ENCODE measurements around the gene CPVL. TPM values are rescaled to one million over a fixed set of nuclear protein-coding genes. Genes with fewer than 3 reads are reported as not detected.

CPVL gene
- total and polyA plus RNA-seq, 2 of the 8 experiments (the other 6 are each of a cell fraction or from before 2014, with no cell fraction given) = 40.0 to 55.0 TPM

DNA sequence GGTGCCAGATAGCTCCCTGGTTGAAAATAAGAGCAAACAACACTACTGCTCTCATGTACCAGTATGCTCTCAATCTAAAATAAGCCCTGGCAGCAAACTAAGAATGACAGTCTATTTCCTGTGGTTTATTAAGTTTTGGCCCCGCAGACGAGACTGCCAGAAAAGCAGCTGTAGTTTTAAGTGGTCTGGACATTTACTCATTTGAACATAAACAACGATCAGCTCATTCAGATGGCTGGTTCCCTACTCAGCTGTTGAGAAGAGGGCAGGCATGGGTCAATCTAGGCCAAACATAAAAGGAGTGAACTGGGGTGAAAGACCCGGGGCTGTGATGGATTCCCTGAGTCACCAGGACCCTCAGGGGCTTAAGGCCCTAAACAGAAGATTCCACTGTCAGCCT lies 192.7 kb downstream of the CPVL start:
- WGBS, 2 experiments (ENCODE audit: extremely low coverage in 1 of 2, insufficient coverage in 1 of 2, insufficient read length in 1 of 2, insufficient replicate concordance in 2 of 2, low coverage in 1 of 2, low lambda C conversion rate in 2 of 2, missing lambda C conversion rate in 1 of 2) = 90% methylated on average over 4 of the region's 4 CpGs; no CpG with 5 or more reads in 1 of the 2 experiments
- no peak for DNase-seq (ENCODE audit: low read depth in 1 of 2, low spot score in 2 of 2)
- no peaks in the 10 kb centered on the region for H3K36me3 ChIP-seq (ENCODE audit: control insufficient read depth in 2 of 4, insufficient read depth in 4 of 4, low read length in 3 of 4)
- no peak overlapping the region for H3K18ac ChIP-seq (ENCODE audit: extremely low read depth, low read length)
- H3K4me3 ChIP-seq (ENCODE audit: extremely low read depth in 1 of 4, insufficient read depth in 2 of 4, low read depth in 3 of 4, low read length in 4 of 4) = no peak overlapping the region
- no peak overlapping the region for H2BK5ac ChIP-seq (ENCODE audit: low read depth, low read length)
- no peak for FAIRE-seq
- no peak overlapping the region for H2BK20ac ChIP-seq (ENCODE audit: low read length)
- no peak overlapping the region for H3K23ac ChIP-seq (ENCODE audit: insufficient read length)
- H3K79me2 ChIP-seq (ENCODE audit: control insufficient read depth in 1 of 2, insufficient read depth in 2 of 2, low read length in 2 of 2) = no peaks in the 10 kb centered on the region
- ChIA-PET POLR2A (ENCODE audit: partially characterized antibody) (no interaction called here), CTCF (ENCODE audit: partially characterized antibody) (interaction anchor here (0.9 to 34.2 kb wide), 7 partner anchors 10 to 252 kb away, joined by 3 to 576 read pairs (median 3); no protein-coding TSS in a partner anchor)
- H3K79me1 ChIP-seq (ENCODE audit: low read depth, low read length) = no peaks in the 10 kb centered on the region
- peaks cover 0 to 17% (median 13%) of the 10 kb centered on the region in 4 experiments; a peak in 6 of 7 replicates for H3K4me1 ChIP-seq (replicated peaks in 1 of 4; ENCODE audit: control insufficient read depth in 3 of 4, insufficient read depth in 4 of 4, low read length in 3 of 4)
- no peak overlapping the region for H3K4ac ChIP-seq (replicated peaks; ENCODE audit: insufficient read length, low read depth, low read length)
- no peak overlapping the region for H2BK120ac ChIP-seq (replicated peaks; ENCODE audit: low read depth, low read length)
- no peak overlapping the region for H3K14ac ChIP-seq (ENCODE audit: insufficient read length)
- H2AK5ac ChIP-seq (ENCODE audit: low read depth, low read length) = no peak overlapping the region
- no peak overlapping the region for H3K4me2 ChIP-seq (ENCODE audit: insufficient read depth in 1 of 2, low read depth in 2 of 2, low read length in 2 of 2)
- no peak overlapping the region for H3K56ac ChIP-seq (replicated peaks; ENCODE audit: insufficient read length, low read depth, low read length)
- no peak overlapping the region for H2BK12ac ChIP-seq (ENCODE audit: low read depth, low read length)
- H4K5ac ChIP-seq (ENCODE audit: insufficient read length, low read depth, low read length) = no peak overlapping the region
- peaks cover 0 to 3% of the 10 kb centered on the region in 2 experiments for H4K20me1 ChIP-seq (replicated peaks in 1 of 2; ENCODE audit: control insufficient read depth in 1 of 2, insufficient read depth in 2 of 2, low read length in 2 of 2)
- H2AFZ ChIP-seq (ENCODE audit: low read length) = no peak overlapping the region
- H3K27ac ChIP-seq (ENCODE audit: low read depth, low read length) = no peak overlapping the region
- H3K27me3 ChIP-seq (replicated peaks in 1 of 4; ENCODE audit: control insufficient read depth in 3 of 4, extremely low read depth in 1 of 4, insufficient read depth in 3 of 4, low read length in 3 of 4) = peaks cover 11 to 34% (median 28%) of the 10 kb centered on the region in 4 experiments; a peak in 6 of 7 replicates
- peaks cover 0 to 6% of the 10 kb centered on the region in 2 experiments; a peak in 1 of 4 replicates for H3K9me3 ChIP-seq (ENCODE audit: insufficient read depth in 2 of 2, low read depth in 1 of 2, low read length in 1 of 2)
- TF ChIP-seq HDAC6 (IDR thresholded peaks at IDR 0.05; ENCODE audit: low read depth, low read length) = no peak
- no peak for TF ChIP-seq CBX8 (IDR thresholded peaks at IDR 0.05; ENCODE audit: borderline replicate concordance, low read depth, low read length)
- TF ChIP-seq EZH2 (IDR thresholded peaks at IDR 0.05; ENCODE audit: low read depth, low read length, severe bottlenecking) = no peak
- peaks cover 27% of the 10 kb centered on the region for H3K23me2 ChIP-seq (ENCODE audit: low read depth, low read length)
- no peak overlapping the region for H2BK15ac ChIP-seq (ENCODE audit: low read length)
- H4K91ac ChIP-seq (replicated peaks; ENCODE audit: insufficient read length, low read length) = no peak overlapping the region
- H4K8ac ChIP-seq (ENCODE audit: extremely low read depth, insufficient read depth, low read length) = no peak overlapping the region
- H3K9ac ChIP-seq (replicated peaks in 1 of 4; ENCODE audit: extremely low read depth in 1 of 4, low read depth in 3 of 4, low read length in 3 of 4) = no peak overlapping the region

Other genes with a start within 250 kb of the CPVL start
- gene TRIL, start 188.2 kb downstream of the CPVL start, total RNA-seq (2021; fragmentation: NEBNext Ultra II Directional; extraction: Animal tissue kit (Norgen Biotek cat#: 25700)) = 5.5 and 5.8 TPM in 2 replicates
- gene TRIL, start 188.2 kb downstream of the CPVL start, polyA plus RNA-seq (2011; rRNA removed) = 3.9 and 4.9 TPM in 2 replicates
- 4.8 and 5.6 TPM in 2 replicates for gene CHN2, start 48.2 kb upstream of the CPVL start, total RNA-seq (2021; fragmentation: NEBNext Ultra II Directional; extraction: Animal tissue kit (Norgen Biotek cat#: 25700))
- 2.7 and 2.9 TPM in 2 replicates for gene CHN2, start 48.2 kb upstream of the CPVL start, polyA plus RNA-seq (2011; rRNA removed)

Data from H1 (cell line).